Tongue (tissue), 2 donors: ENCODE measurements around the gene RAB4B. TPM values are rescaled to one million over a fixed set of nuclear protein-coding genes. Genes with fewer than 3 reads are reported as not detected.
"Not testable (repeated sequence)": the region's sequence is repeated elsewhere in the genome, so short reads cannot be mapped to it uniquely, and the experiment has no call there.

Experiments
- DNase-seq: peaks from one replicate; pipeline ENCODE4 v3.0.0-alpha.2; 2015
- total RNA-seq: library from RNA; depleted of rRNA; stranded (reverse); fragments of >200 nt; gene quantifications from one replicate; pipeline ENCODE4 v1.2.3, GENCODE V29; 2014

The RAB4B gene
- total RNA-seq, 1 donor from 2014 or later = 5.6 TPM

GRCh38 chr19:40803857-40804782 is 26.1 kb downstream of the RAB4B start:
- DNase-seq = no peak

- no peak for DNase-seq
Observed at GRCh38 chr19:40804783-40805242, 26.8 kb downstream of the RAB4B start.

- no peak for DNase-seq
Observed at GRCh38 chr19:40805258-40805868, 27.3 kb downstream of the RAB4B start.

GRCh38 chr19:40806423-40807146 is 28.5 kb downstream of the RAB4B start:
- peak; percentile 94 for DNase-seq

GRCh38 chr19:40807147-40808020 is 29.3 kb downstream of the RAB4B start:
- DNase-seq = no peak

GRCh38 chr19:40808021-40808325 is 29.9 kb downstream of the RAB4B start:
- DNase-seq = no peak

- DNase-seq = no peak
Observed at GRCh38 chr19:40808497-40808896, 30.4 kb downstream of the RAB4B start.

- DNase-seq = no peak
Observed at GRCh38 chr19:40809358-40810086, 31.5 kb downstream of the RAB4B start.

- no peak for DNase-seq
Observed at GRCh38 chr19:40810160-40810559, 32.1 kb downstream of the RAB4B start.

GRCh38 chr19:40810649-40811408 is 32.8 kb downstream of the RAB4B start:
- DNase-seq = peak; percentile 84

GRCh38 chr19:40811478-40812341 is 33.7 kb downstream of the RAB4B start:
- DNase-seq = peak; percentile 56

GRCh38 chr19:40812571-40812970 is 34.5 kb downstream of the RAB4B start:
- not testable (repeated sequence) for DNase-seq

- peak; percentile 64 for DNase-seq
Observed at GRCh38 chr19:40813182-40813581, 35.1 kb downstream of the RAB4B start.

- DNase-seq = no peak
Observed at GRCh38 chr19:40815223-40815622, 37.2 kb downstream of the RAB4B start.

GRCh38 chr19:40818480-40819399 is 40.7 kb downstream of the RAB4B start:
- peak; percentile 79 for DNase-seq

GRCh38 chr19:40819479-40820234 is 41.6 kb downstream of the RAB4B start:
- peak; percentile 65 for DNase-seq

GRCh38 chr19:40822161-40822560 is 44.1 kb downstream of the RAB4B start:
- DNase-seq = no peak
